ENCODE results near the gene GLS.

DNA sequence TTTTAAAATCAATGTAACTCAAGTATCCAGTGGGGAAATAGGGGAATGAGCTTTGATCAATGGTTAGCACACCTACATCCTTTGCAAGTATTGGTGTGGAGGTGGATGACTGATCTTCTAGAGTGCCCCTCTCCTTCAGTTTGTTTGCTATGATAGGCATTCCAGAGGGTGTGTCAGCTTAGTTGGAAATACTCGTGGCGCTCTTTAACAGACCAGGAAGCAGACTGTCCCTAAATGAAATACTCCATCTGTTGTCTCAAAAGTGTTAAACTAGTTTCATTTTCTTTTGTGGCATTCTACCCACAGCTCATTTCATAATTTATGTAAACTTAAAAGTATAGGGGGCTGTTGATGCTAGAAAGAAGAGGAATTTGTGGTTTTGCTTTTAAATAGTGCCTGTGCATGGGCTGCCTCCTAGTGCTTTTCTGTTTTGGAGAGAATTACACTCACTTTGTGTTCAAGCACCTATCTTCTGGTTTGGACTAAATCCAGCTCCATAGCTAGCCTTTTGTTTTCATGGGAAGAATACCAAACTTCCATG, 67.2 kb downstream of the GLS start:
- TF ChIP-seq EZH2 (IDR thresholded peaks at IDR 0.05; ENCODE audit: low read length, missing control alignments), result no peak
- TF ChIP-seq, protein P1, sequence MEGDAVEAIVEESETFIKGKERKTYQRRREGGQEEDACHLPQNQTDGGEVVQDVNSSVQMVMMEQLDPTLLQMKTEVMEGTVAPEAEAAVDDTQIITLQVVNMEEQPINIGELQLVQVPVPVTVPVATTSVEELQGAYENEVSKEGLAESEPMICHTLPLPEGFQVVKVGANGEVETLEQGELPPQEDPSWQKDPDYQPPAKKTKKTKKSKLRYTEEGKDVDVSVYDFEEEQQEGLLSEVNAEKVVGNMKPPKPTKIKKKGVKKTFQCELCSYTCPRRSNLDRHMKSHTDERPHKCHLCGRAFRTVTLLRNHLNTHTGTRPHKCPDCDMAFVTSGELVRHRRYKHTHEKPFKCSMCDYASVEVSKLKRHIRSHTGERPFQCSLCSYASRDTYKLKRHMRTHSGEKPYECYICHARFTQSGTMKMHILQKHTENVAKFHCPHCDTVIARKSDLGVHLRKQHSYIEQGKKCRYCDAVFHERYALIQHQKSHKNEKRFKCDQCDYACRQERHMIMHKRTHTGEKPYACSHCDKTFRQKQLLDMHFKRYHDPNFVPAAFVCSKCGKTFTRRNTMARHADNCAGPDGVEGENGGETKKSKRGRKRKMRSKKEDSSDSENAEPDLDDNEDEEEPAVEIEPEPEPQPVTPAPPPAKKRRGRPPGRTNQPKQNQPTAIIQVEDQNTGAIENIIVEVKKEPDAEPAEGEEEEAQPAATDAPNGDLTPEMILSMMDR (conservative IDR thresholded peaks at IDR 0.05 in 1 of 2, IDR thresholded peaks at IDR 0.05 in 1 of 2; ENCODE audit: low read depth in 1 of 2, low read length in 2 of 2), result peak; percentile 22 to 26
